Daoy (cell line): Measurements from ENCODE around the gene KCNE3. TPM values are rescaled to one million over a fixed set of nuclear protein-coding genes. Genes with fewer than 3 reads are reported as not detected.
"Not testable (repeated sequence)": the region's sequence is repeated elsewhere in the genome, so short reads cannot be mapped to it uniquely, and the experiment has no call there.

ENCODE experiments used
- DNase-seq: peaks from one replicate; pipeline ENCODE4 v3.0.0-alpha.2; 2015; ENCODE audit warnings: low read depth
- total RNA-seq: library from RNA; depleted of rRNA; stranded (reverse); fragments of >200 nt; shearing (Covaris generic); gene quantifications from 2 replicates; pipeline ENCODE4 v1.2.3, GENCODE V29; 2014; rRNA removed

Gene KCNE3
- total RNA-seq, 1 experiment from 2014 or later: 0.06 TPM

DNA sequence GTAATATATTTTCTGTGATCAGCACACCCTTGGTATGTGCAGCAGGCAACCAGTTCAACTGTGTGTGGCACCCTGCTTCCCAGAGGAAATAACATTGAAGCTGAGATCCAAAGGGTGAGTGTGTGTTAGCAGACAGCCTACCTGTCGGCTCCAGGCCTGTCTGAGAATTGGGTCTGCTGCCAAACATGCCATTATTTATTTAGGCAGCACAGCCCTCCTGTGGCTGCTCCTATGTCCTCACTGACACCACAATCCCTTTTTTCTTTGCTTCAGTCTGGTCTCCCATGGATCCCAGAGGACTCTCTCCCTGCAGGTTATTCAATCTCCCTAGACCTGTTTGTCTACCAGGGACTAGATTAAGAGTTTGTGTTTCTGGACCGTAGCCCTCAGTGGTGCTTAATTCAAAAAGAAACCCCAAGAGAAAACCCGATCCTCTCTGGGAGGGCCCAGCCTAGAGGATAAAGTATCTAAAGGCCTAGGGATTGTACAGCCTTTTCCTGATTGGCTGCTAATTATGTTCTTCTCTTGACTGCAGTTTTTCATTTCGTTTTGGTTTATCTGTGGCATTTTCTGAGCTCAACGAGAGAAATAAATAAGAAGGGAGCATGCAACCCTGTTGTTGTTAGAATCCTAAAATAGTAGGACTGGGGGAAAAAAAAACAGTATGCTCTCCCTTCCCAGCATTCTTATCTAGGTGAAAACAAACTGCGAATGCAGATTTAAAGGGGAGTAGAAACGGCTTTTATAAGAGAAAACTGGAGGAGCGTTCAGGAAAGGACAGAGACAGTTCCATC is 24.1 kb downstream of the KCNE3 start:
- DNase-seq: peak; percentile 54

- peak; percentile 19 for DNase-seq
Observed at GRCh38 chr11:74442636-74443035, 24.7 kb downstream of the KCNE3 start.

DNA sequence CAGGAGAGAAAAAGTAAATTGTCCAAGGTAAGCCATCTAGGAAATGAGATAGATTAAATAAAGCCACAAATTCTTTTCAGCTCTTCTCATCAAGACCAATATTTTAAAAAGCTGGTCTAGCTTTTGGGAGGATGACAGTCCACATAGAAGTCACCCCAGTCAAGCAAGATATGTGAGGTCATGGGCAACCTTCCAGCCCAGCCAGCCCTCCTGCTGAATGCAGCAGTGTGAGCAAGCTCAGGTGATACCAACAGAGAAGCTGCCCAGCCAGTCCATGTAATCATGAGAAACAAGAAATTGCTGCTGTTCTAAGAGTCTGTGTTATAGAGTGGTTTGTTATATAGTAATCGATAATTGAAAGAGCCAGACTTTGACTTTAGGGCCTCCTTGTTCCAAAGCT is 28.7 kb downstream of the KCNE3 start:
- no peak for DNase-seq

GRCh38 chr11:74437441-74438042 is 29.8 kb downstream of the KCNE3 start:
- DNase-seq: no peak

DNA sequence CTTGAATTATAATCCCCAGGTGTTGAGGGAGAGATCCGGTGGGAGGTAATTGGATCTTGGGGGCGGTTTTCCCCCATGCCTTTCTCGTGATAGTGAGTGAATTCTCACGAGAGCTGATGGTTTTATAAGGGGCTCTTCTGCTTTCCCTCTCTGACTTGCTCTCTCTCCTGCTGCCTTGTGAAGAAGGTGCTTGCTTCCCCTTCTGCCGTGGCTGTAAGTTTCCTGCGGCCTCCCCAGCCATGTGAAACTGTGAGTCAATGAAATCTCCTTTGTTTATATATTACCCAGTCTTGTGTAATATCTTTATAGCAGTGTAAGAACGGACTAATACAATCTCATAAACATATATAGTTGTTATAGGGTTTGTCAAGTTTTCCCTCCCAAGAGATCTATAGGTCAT is 32.8 kb downstream of the KCNE3 start:
- no peak for DNase-seq

GRCh38 chr11:74429205-74429604 is 38.1 kb downstream of the KCNE3 start:
- no peak for DNase-seq

DNA sequence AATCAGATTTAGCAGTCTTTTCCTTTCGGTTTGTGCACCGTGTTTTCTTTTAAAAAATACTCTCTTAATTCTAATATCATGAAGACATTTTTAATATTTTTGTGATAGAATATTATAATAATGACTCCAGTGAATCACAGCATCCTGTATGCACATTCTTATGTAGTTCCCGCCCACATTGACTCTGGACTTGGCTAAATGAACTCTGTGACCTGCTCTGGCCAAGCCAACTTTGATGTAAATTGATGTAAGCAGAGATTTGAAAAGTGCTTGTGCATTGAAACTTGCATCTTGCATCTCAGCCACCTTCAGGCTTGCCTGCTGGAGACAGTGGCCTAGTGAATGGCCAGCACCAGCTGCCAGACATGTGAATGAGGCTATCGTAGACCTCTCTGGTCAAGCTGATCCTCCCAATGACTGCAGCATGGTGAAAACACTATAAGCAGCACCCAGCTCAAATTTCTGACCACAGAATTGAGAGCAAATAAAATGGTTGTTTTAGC is 39.9 kb downstream of the KCNE3 start:
- DNase-seq: no peak

GRCh38 chr11:74425100-74425499 is 42.2 kb downstream of the KCNE3 start:
- DNase-seq: no peak

DNA sequence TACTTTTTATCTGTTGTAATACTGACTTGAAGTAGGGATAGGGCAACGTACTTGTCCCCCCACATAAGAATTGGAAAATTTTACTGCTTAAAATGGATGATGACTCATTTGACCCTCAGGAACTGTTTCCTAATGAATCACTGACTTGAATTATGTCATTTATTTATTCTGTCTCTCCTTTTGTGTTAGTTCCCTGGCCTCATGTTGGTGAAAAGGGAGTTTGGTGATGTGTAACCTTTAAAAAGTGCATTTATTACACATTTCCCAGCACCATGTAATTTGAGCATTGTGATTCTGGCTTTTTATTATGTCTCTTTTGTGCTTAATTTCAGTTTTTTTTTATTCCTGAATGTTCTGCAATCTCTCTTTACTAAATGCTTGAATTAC is 48.8 kb downstream of the KCNE3 start:
- DNase-seq: peak; percentile 74

- peak; percentile 23 for DNase-seq
Observed at GRCh38 chr11:74417860-74418508, 49.4 kb downstream of the KCNE3 start.

DNA sequence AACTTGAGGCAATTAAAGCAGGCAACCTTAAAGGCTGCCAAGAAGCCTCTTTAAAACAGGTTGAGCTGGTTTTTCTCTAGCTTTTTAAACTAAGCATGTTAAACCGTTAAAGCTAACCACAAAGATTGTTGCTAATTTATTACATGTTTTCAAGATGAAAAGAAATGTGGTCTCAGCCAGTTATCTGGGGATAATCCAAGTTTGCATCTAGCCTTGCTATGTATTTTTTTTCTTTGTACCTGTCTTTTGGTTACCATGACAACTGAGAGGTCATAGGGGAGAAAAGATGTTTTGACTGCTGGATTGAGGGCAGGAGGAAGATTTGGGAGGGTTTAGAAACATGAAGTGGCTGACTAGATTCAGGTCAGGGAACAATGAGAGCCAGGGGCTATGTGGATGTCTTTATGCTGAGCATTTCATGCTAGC is 50.0 kb downstream of the KCNE3 start:
- peak; percentile 9 for DNase-seq

- not testable (repeated sequence) for DNase-seq
Observed at GRCh38 chr11:74416974-74417373, 50.4 kb downstream of the KCNE3 start.

GRCh38 chr11:74412733-74413359 is 54.5 kb downstream of the KCNE3 start:
- DNase-seq: no peak

DNA sequence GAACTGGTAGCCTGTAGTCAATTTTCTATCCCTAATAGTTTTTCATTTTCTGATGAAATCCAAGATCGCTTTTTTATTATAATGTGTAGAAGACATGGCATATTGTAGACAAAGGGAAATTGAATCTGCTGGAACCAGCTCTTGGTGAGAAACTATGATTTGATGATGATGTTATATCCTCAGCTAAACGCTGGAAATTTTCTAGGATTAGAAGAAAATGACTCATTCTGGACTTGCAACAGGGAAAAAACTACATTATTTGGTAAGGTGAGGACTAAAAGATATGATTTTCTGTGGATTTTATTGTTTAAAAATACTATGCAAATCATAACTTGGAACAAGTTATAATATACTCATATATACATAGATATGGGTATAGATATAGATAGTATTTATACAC is 55.0 kb downstream of the KCNE3 start:
- no peak for DNase-seq

DNA sequence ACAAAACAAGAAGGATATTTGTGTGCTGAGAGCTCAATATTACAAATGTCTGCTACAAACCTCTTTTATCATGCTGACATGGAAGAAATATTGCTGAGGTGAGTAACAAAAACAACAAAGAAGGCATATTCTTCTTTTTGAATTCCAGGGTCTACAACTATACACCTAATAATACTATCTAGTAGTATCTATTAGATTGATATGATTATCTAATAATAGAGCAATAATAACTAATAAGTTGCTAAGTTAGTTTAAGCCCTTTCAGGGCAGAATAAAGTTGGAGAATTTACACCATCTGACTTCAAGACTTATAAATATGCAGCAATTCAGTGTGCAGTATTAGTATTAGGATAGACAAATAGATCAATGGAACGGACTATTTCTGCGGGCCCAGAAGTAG is 57.7 kb downstream of the KCNE3 start:
- no peak for DNase-seq

Other genes with a start within 250 kb of the KCNE3 start
- 1.5 and 2.5 TPM in 2 replicates for gene P4HA3, start 155.9 kb downstream of the KCNE3 start, total RNA-seq
- gene PGM2L1, start 69.1 kb downstream of the KCNE3 start, total RNA-seq: 8.1 and 10.1 TPM in 2 replicates
- 6.6 and 8.3 TPM in 2 replicates for gene LIPT2, start 26.2 kb upstream of the KCNE3 start, total RNA-seq
- gene POLD3, start 125.0 kb upstream of the KCNE3 start, total RNA-seq: 14.3 and 22.9 TPM in 2 replicates